ENCODE results near the gene SUGP1.

- no peak for TF ChIP-seq GATA1 (IDR thresholded peaks at IDR 0.05; ENCODE audit: low read depth, low read length)
- TF ChIP-seq POLR2A (IDR thresholded peaks at IDR 0.05; ENCODE audit: low read length), result no peak
Observed at GRCh38 chr19:19354007-19354406, 33.7 kb upstream of the SUGP1 start.
